Ishikawa (cell line): ENCODE measurements around the gene PLVAP.
A peak's percentile ranks its signal among the peaks of the same experiment; 100 is the strongest.

Experiments
- CEBPB ChIP-seq: IDR thresholded peaks from 2 replicates; pipeline ENCODE4 v1.6.1; 2012
- CREB1 ChIP-seq: IDR thresholded peaks from 2 replicates; pipeline ENCODE4 v1.6.1; 2012; ENCODE audit warnings: low read depth
- EGR1 ChIP-seq: IDR thresholded peaks from 2 replicates; pipeline ENCODE4 v1.6.1; 2012
- EP300 ChIP-seq: IDR thresholded peaks from 2 replicates; pipeline ENCODE4 v1.6.1; 2012; ENCODE audit warnings: borderline replicate concordance
- FOXM1 ChIP-seq: IDR thresholded peaks from 2 replicates; pipeline ENCODE4 v1.6.1; 2012; ENCODE audit warnings: low read depth, borderline replicate concordance
- MAX ChIP-seq: IDR thresholded peaks from 2 replicates; pipeline ENCODE4 v1.6.1; 2012
- NFIC ChIP-seq: IDR thresholded peaks from 2 replicates; pipeline ENCODE4 v1.6.1; 2012
- RAD21 ChIP-seq: IDR thresholded peaks from 2 replicates; pipeline ENCODE4 v1.6.1; 2012; ENCODE audit warnings: low read depth
- TAF1 ChIP-seq: IDR thresholded peaks from 2 replicates; pipeline ENCODE4 v1.6.1; 2012; ENCODE audit warnings: low read depth, mild to moderate bottlenecking
- TCF12 ChIP-seq: IDR thresholded peaks from 2 replicates; pipeline ENCODE4 v1.6.1; 2012; ENCODE audit warnings: low read depth
- TEAD4 ChIP-seq: IDR thresholded peaks from 2 replicates; pipeline ENCODE4 v1.6.1; 2012
- YY1 ChIP-seq: IDR thresholded peaks from 2 replicates; pipeline ENCODE4 v1.6.1; 2012; ENCODE audit warnings: low read depth
- ZBTB7A ChIP-seq: IDR thresholded peaks from 2 replicates; pipeline ENCODE4 v1.6.1; 2012; ENCODE audit warnings: low read depth
- TF ChIP-seq, protein P1 (sequence below): IDR thresholded peaks from 2 replicates; pipeline ENCODE4 v1.6.1; 2012
- TF ChIP-seq, protein P2 (sequence below): IDR thresholded peaks from 2 replicates; pipeline ENCODE4 v1.6.1; 2012; ENCODE audit warnings: low read depth, mild to moderate bottlenecking

Gene PLVAP

GRCh38 chr19:17404621-17405249 is 27.6 kb upstream of the PLVAP start:
- TF ChIP-seq NFIC, result no peak

- no peak for TF ChIP-seq NFIC
- TF ChIP-seq EP300, result no peak
- no peak for TF ChIP-seq RAD21
- no peak for TF ChIP-seq CREB1
- TF ChIP-seq YY1, result no peak
- TF ChIP-seq ZBTB7A, result no peak
- TF ChIP-seq MAX, result no peak
Observed at GRCh38 chr19:17404015-17404414, 26.9 kb upstream of the PLVAP start.

GRCh38 chr19:17402982-17403855 is 26.1 kb upstream of the PLVAP start:
- no peak for TF ChIP-seq TCF12
- no peak for TF ChIP-seq YY1

- TF ChIP-seq FOXM1 (no peak), TAF1 (no peak), MAX (no peak), YY1 (no peak), EGR1 (no peak), RAD21 (no peak), TCF12 (no peak), EP300 (no peak), TEAD4 (no peak), ZBTB7A (no peak), CEBPB (no peak)
- TF ChIP-seq, protein P1, sequence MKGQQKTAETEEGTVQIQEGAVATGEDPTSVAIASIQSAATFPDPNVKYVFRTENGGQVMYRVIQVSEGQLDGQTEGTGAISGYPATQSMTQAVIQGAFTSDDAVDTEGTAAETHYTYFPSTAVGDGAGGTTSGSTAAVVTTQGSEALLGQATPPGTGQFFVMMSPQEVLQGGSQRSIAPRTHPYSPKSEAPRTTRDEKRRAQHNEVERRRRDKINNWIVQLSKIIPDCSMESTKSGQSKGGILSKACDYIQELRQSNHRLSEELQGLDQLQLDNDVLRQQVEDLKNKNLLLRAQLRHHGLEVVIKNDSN, result no peak
Observed at GRCh38 chr19:17401628-17402027, 24.5 kb upstream of the PLVAP start.

DNA sequence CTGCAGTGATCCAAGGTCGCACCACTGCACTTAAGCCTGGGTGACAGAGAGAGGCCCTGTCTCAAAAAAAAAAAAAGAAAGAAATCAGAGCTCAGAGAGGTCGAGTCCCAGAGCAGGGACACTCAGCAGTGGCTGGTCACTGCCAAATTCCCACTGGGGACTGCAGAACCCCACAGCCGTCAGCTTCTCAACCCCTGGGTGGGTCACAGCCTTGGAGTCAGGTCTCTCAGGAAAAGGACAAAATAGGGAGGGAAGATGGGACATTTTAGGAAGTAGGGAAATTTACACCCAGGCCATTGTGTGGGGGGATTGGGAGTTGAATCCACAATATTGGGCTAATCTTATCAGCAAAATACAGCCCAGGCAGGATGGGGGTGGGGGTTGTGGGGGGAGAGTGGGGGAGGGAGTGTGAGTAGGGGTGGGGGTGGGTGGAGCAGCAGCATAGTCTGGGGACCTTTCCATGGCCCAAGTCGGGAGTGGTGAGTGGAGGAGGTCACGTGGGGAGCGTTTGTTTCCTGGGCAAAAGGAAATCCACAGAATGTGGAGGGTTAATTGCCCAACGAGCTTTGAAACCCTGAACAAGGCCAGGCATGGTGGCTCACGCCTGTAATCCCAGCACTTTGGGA is 21.9 kb upstream of the PLVAP start:
- TF ChIP-seq TAF1 (no peak), RAD21 (no peak), EGR1 (no peak), TCF12 (no peak), FOXM1 (no peak), NFIC (no peak), TEAD4 (no peak), ZBTB7A (no peak), CEBPB (no peak), EP300 (no peak), MAX (no peak), YY1 (no peak), CREB1 (no peak)
- TF ChIP-seq, protein P1, result no peak
- TF ChIP-seq, protein P2, sequence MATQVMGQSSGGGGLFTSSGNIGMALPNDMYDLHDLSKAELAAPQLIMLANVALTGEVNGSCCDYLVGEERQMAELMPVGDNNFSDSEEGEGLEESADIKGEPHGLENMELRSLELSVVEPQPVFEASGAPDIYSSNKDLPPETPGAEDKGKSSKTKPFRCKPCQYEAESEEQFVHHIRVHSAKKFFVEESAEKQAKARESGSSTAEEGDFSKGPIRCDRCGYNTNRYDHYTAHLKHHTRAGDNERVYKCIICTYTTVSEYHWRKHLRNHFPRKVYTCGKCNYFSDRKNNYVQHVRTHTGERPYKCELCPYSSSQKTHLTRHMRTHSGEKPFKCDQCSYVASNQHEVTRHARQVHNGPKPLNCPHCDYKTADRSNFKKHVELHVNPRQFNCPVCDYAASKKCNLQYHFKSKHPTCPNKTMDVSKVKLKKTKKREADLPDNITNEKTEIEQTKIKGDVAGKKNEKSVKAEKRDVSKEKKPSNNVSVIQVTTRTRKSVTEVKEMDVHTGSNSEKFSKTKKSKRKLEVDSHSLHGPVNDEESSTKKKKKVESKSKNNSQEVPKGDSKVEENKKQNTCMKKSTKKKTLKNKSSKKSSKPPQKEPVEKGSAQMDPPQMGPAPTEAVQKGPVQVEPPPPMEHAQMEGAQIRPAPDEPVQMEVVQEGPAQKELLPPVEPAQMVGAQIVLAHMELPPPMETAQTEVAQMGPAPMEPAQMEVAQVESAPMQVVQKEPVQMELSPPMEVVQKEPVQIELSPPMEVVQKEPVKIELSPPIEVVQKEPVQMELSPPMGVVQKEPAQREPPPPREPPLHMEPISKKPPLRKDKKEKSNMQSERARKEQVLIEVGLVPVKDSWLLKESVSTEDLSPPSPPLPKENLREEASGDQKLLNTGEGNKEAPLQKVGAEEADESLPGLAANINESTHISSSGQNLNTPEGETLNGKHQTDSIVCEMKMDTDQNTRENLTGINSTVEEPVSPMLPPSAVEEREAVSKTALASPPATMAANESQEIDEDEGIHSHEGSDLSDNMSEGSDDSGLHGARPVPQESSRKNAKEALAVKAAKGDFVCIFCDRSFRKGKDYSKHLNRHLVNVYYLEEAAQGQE, result no peak

- TF ChIP-seq TAF1 (no peak), RAD21 (peak; percentile 76), EGR1 (no peak), CREB1 (no peak)
Observed at GRCh38 chr19:17394891-17395415, 17.8 kb upstream of the PLVAP start.

DNA sequence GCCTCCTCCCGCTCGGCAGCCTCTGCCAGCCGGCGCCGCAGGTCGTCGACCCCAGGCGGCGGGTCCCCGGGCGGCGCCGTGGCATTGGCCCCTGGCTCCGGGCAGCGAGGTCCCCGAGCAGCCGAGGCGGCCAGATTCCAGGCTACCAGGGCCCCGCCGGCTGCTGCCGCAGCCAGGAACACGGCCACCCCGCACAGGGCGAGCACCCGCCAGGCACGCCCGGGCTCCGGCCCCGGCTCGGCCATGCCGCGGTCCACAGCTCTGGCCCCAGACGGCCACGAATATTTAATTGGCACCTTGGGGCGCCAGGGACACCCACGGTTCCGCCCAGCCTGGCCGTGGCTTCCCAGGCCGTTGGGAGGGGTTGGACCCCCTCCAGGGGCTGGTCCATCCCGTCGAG is 16.8 kb upstream of the PLVAP start, which contains the start of gene CCDC194:
TSS of gene CCDC194 (minus strand) at position 283 of the 400 bp plus-strand sequence. CDS start at position 245, 38 bp downstream.
- TF ChIP-seq ZBTB7A (no peak), TEAD4 (no peak), MAX (no peak), FOXM1 (no peak), CEBPB (no peak), RAD21 (no peak), TAF1 (no peak), EP300 (no peak), EGR1 (no peak), NFIC (no peak), CREB1 (no peak)
- TF ChIP-seq, protein P1, result no peak
